Neural cell (in vitro differentiated cells): ENCODE data around the gene ARHGAP10. TPM values are rescaled to one million over a fixed set of nuclear protein-coding genes. Genes with fewer than 3 reads are reported as not detected.

Source experiments
- H2AFZ ChIP-seq: fragments of 200-600, 300-800 bp; sonication (generic), shearing (Covaris generic); 2 replicates; pipeline ENCODE4 v1.6.0; 2014; ENCODE audit warnings: low read depth, mild to moderate bottlenecking, antibody characterized with exemption, low read length, moderate library complexity
- H3F3A ChIP-seq: fragments of 200-600 bp; shearing (Covaris generic); 2 replicates; pipeline ENCODE4 v1.6.1; 2016; ENCODE audit warnings: mild to moderate bottlenecking, moderate library complexity, mixed read lengths, antibody characterized with exemption, low read length; ENCODE audit not compliant: insufficient read depth, poor library complexity, severe bottlenecking
- H3K27ac ChIP-seq: fragments of 200-600, 300-800 bp; sonication (generic), shearing (Covaris generic); 2 replicates; pipeline ENCODE4 v1.5.1; 2014; ENCODE audit warnings: mild to moderate bottlenecking, low read length, moderate library complexity
- H3K27me3 ChIP-seq: fragments of 300-800, 200-600 bp; sonication (generic), shearing (Covaris generic); 2 replicates; pipeline ENCODE4 v1.6.0; 2014; ENCODE audit warnings: mild to moderate bottlenecking, low read depth, low read length, moderate library complexity; ENCODE audit not compliant: insufficient read depth
- H3K36me3 ChIP-seq: fragments of 300-800, 200-600 bp; sonication (generic), shearing (Covaris generic); 2 replicates; pipeline ENCODE4 v1.5.1; 2014; ENCODE audit warnings: mild to moderate bottlenecking, antibody characterized with exemption, low read length, moderate library complexity; ENCODE audit not compliant: insufficient read depth
- H3K4me2 ChIP-seq: fragments of 300-800, 200-600 bp; sonication (generic), shearing (Covaris generic); 2 replicates; pipeline ENCODE4 v1.6.0; 2014; ENCODE audit warnings: mild to moderate bottlenecking, low read length
- H3K4me3 ChIP-seq: fragments of 300-800, 200-600 bp; sonication (generic), shearing (Covaris generic); 2 replicates; pipeline ENCODE4 v1.5.1; 2014; ENCODE audit warnings: mild to moderate bottlenecking, low read length, moderate library complexity
- H3K79me2 ChIP-seq: fragments of 200-600 bp; shearing (Covaris generic); replicated peaks from 2 replicates; pipeline ENCODE4 v1.6.0; 2014; ENCODE audit warnings: mild to moderate bottlenecking, low read length, moderate library complexity; ENCODE audit not compliant: insufficient read depth
- H3K9ac ChIP-seq: fragments of 300-800, 200-600 bp; sonication (generic), shearing (Covaris generic); 2 replicates; pipeline ENCODE4 v1.6.1; 2016; ENCODE audit warnings: mild to moderate bottlenecking, low read length, mixed read lengths
- H3K9me2 ChIP-seq: fragments of 200-600 bp; shearing (Covaris generic); 2 replicates; pipeline ENCODE4 v1.6.1; 2016; ENCODE audit warnings: mild to moderate bottlenecking, low read length, mixed read lengths; ENCODE audit not compliant: insufficient read depth
- H3K9me3 ChIP-seq: fragments of 200-600, 300-800 bp; sonication (generic), shearing (Covaris generic); 2 replicates; pipeline ENCODE4 v1.6.1; 2016; ENCODE audit warnings: mild to moderate bottlenecking, mixed run types, low read length, moderate library complexity, mixed read lengths
- H4K20me1 ChIP-seq: fragments of 200-600 bp; shearing (Covaris generic); 2 replicates; pipeline ENCODE4 v1.6.1; 2016; ENCODE audit warnings: mild to moderate bottlenecking, mixed run types; ENCODE audit not compliant: insufficient read depth
- EP300 ChIP-seq: fragments of 450-650 bp; conservative IDR thresholded peaks from 2 replicates; pipeline ENCODE4 v1.6.1; 2014; ENCODE audit warnings: antibody characterized with exemption, mild to moderate bottlenecking, moderate library complexity; ENCODE audit not compliant: poor library complexity, severe bottlenecking
- EZH2 ChIP-seq: fragments of 200-600, 300-800 bp; shearing (Covaris generic), sonication (generic); IDR thresholded peaks from 2 replicates; pipeline ENCODE4 v1.6.1; 2014; ENCODE audit warnings: antibody characterized with exemption, low read length, borderline replicate concordance, mild to moderate bottlenecking; ENCODE audit not compliant: insufficient read depth, poor library complexity, severe bottlenecking
- MXI1 ChIP-seq: fragments of 450-650 bp; conservative IDR thresholded peaks from 2 replicates; pipeline ENCODE4 v1.6.1; 2014; ENCODE audit warnings: antibody characterized with exemption, mild to moderate bottlenecking; ENCODE audit not compliant: poor library complexity, severe bottlenecking
- POLR2AphosphoS5 ChIP-seq: IDR thresholded peaks from 2 replicates; pipeline ENCODE4 v1.6.1; 2012
- RAD21 ChIP-seq: fragments of 450-650 bp; conservative IDR thresholded peaks from 2 replicates; pipeline ENCODE4 v1.6.1; 2014; ENCODE audit warnings: antibody characterized with exemption, mild to moderate bottlenecking, moderate library complexity
- SMC3 ChIP-seq: fragments of 450-650 bp; conservative IDR thresholded peaks from 2 replicates; pipeline ENCODE4 v1.6.1; 2014; ENCODE audit warnings: antibody characterized with exemption, mild to moderate bottlenecking, moderate library complexity; ENCODE audit not compliant: poor library complexity
- TAF1 ChIP-seq: IDR thresholded peaks from 2 replicates; pipeline ENCODE4 v1.6.1; 2012; ENCODE audit warnings: low read depth
- polyA plus RNA-seq: library from polyadenylated mRNA; depleted of rRNA; stranded (reverse); fragments of >200 nt; gene quantifications from 2 replicates; pipeline ENCODE4 v1.2.3, GENCODE V29; 2014
- TF ChIP-seq, protein P1 (sequence below): fragments of 450-650 bp; IDR thresholded peaks from 2 replicates; pipeline ENCODE4 v1.5.1; 2014; ENCODE audit warnings: antibody characterized with exemption, mild to moderate bottlenecking, moderate library complexity; ENCODE audit not compliant: poor library complexity, severe bottlenecking
- TF ChIP-seq, protein P2 (sequence below): IDR thresholded peaks from 2 replicates; pipeline ENCODE4 v1.6.1; 2012; ENCODE audit warnings: borderline replicate concordance

ARHGAP10 gene
- polyA plus RNA-seq, 1 donor from 2014 or later = 1.2 TPM

DNA sequence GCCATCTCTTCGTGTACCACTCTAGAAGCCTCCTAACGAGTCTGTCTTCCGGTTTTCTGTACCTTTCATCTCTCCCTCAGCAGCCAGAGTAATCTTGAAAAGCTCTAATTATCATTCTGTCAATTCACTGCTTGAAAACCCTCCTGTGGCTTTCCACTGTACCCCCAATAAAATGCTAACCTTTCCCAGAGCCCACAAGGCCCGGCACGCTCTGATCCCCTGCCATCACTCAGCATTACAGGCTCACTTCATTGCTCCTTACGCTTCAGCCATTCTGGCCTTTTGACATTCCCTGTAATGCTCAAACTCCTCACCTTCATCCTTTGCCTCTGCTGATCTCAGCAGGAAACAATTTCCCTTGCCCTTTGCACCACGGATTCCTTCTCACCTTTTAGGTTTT, 112.9 kb downstream of the ARHGAP10 start:
- no peaks in the 10 kb centered on the region for H3K9me3 ChIP-seq
- H2AFZ ChIP-seq = no peak overlapping the region
- H3K27ac ChIP-seq = no peak overlapping the region
- H3K9me2 ChIP-seq = no peaks in the 10 kb centered on the region
- H3K36me3 ChIP-seq = no peaks in the 10 kb centered on the region
- H3K9ac ChIP-seq = no peak overlapping the region
- H3K79me2 ChIP-seq = no peaks in the 10 kb centered on the region
- TF ChIP-seq EZH2 = no peak
- TF ChIP-seq, protein P1, sequence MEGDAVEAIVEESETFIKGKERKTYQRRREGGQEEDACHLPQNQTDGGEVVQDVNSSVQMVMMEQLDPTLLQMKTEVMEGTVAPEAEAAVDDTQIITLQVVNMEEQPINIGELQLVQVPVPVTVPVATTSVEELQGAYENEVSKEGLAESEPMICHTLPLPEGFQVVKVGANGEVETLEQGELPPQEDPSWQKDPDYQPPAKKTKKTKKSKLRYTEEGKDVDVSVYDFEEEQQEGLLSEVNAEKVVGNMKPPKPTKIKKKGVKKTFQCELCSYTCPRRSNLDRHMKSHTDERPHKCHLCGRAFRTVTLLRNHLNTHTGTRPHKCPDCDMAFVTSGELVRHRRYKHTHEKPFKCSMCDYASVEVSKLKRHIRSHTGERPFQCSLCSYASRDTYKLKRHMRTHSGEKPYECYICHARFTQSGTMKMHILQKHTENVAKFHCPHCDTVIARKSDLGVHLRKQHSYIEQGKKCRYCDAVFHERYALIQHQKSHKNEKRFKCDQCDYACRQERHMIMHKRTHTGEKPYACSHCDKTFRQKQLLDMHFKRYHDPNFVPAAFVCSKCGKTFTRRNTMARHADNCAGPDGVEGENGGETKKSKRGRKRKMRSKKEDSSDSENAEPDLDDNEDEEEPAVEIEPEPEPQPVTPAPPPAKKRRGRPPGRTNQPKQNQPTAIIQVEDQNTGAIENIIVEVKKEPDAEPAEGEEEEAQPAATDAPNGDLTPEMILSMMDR = no peak
- no peak for TF ChIP-seq MXI1
- no peak for TF ChIP-seq SMC3
- TF ChIP-seq, protein P2, sequence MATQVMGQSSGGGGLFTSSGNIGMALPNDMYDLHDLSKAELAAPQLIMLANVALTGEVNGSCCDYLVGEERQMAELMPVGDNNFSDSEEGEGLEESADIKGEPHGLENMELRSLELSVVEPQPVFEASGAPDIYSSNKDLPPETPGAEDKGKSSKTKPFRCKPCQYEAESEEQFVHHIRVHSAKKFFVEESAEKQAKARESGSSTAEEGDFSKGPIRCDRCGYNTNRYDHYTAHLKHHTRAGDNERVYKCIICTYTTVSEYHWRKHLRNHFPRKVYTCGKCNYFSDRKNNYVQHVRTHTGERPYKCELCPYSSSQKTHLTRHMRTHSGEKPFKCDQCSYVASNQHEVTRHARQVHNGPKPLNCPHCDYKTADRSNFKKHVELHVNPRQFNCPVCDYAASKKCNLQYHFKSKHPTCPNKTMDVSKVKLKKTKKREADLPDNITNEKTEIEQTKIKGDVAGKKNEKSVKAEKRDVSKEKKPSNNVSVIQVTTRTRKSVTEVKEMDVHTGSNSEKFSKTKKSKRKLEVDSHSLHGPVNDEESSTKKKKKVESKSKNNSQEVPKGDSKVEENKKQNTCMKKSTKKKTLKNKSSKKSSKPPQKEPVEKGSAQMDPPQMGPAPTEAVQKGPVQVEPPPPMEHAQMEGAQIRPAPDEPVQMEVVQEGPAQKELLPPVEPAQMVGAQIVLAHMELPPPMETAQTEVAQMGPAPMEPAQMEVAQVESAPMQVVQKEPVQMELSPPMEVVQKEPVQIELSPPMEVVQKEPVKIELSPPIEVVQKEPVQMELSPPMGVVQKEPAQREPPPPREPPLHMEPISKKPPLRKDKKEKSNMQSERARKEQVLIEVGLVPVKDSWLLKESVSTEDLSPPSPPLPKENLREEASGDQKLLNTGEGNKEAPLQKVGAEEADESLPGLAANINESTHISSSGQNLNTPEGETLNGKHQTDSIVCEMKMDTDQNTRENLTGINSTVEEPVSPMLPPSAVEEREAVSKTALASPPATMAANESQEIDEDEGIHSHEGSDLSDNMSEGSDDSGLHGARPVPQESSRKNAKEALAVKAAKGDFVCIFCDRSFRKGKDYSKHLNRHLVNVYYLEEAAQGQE = no peak
- no peak for TF ChIP-seq RAD21
- no peak overlapping the region for H3K4me2 ChIP-seq
- H4K20me1 ChIP-seq = no peaks in the 10 kb centered on the region
- no peak overlapping the region for H3K4me3 ChIP-seq
- no peaks in the 10 kb centered on the region for H3K27me3 ChIP-seq
- no peaks in the 10 kb centered on the region for H3F3A ChIP-seq

DNA sequence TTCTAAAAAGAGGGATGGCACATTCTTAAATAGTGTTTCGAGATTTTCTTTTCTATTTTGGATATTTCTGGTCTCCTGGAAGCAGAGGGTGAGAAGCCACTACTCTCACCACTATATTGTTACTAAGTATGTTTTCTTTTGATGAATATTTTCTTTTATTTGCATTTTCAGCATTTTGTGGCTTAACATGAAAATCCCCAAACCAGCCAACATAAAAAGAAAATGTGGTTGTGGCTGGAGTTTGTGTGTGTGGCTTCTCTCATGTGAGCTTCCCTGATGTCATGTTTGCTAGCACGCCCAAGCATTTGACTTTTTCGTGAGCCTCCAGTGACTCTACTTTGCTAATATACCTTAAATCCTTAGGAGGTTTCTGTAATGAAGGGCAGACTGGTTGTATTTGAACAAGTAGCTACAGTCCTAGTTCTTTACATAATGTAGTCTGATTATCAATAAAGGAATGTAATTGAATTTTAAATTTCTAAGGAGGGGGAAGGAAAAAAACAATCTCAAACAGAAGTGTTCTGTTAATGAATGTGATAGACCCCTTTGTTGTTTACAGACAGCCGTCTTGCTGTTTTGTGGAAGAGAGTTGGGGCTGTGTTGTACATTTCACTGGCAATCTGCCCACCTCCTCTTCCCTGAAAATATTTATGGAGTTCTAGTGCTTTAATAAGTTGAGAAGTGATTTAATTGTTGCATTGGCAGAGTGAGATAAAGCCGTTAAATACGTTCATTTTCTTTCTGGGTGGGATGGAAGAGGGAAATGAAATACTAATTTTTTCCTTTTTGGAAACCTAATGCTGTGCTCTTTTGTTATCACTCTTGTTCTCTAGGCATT, 114.6 kb downstream of the ARHGAP10 start:
- Histone ChIP-seq H3K9ac (no peak overlapping the region), H3K9me3 (no peaks in the 10 kb centered on the region), H3K4me3 (no peak overlapping the region), H3K27me3 (no peaks in the 10 kb centered on the region), H3K79me2 (no peaks in the 10 kb centered on the region), H3F3A (no peaks in the 10 kb centered on the region), H3K36me3 (no peaks in the 10 kb centered on the region), H2AFZ (no peak overlapping the region), H3K27ac (no peak overlapping the region), H4K20me1 (no peaks in the 10 kb centered on the region), H3K9me2 (no peaks in the 10 kb centered on the region), H3K4me2 (no peak overlapping the region)
- TF ChIP-seq, protein P1 = no peak
- TF ChIP-seq EP300 = no peak
- TF ChIP-seq POLR2AphosphoS5 = no peak
- TF ChIP-seq MXI1 = no peak
- no peak for TF ChIP-seq RAD21
- TF ChIP-seq, protein P2 = no peak
- no peak for TF ChIP-seq TAF1
- TF ChIP-seq SMC3 = no peak
- TF ChIP-seq EZH2 = no peak
